ENCODE results near the gene PRPF8.

The PRPF8 gene

DNA sequence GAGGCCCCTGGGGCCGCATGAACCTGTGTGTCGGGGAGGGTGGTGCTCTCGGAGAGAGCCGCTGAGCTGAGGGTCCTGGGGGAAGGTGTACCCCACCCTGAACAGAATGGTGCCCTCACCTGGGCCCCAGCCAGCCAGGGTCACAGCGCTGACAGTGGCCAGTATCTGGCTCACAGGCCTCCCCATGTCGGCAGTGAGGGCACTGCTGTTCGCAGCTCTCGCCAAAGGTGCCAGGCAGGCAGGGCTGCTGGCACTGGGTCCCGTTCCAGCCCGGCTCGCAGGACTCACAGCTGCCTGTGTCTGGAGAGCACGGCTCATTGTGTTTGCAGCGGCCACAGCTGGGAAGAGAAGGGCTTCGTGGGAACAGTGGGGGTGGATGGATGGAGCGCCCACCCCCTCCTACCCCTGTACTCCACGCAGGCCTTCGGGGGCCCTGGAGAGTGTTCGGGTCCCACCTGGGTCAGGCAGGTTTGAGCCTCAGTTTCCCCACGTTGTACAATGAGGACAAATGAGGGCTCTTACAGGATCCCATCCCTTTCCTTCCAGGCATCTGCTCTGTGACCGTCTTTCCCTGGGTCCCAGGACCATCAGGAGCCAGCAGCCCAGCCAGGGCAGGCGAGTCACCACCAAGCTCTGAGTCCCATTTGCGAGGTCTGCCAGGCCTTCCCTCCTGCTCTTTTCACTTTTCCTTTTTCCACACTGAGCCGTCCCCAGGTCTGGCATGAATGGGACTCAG is 44.2 kb downstream of the PRPF8 start:
- H3K4me3 ChIP-seq (ENCODE audit: low read depth, low read length), result no peak overlapping the region
- DNase-seq, result no peak
- H2BK120ac ChIP-seq (ENCODE audit: insufficient read depth, low read length, poor library complexity), result no peak overlapping the region
- H3K36me3 ChIP-seq (ENCODE audit: control insufficient read depth in 1 of 2, insufficient read depth in 2 of 2, low read length in 2 of 2), result no peaks in the 10 kb centered on the region
- H3K4ac ChIP-seq (ENCODE audit: low read depth, low read length), result no peak overlapping the region
- H3K27ac ChIP-seq (ENCODE audit: low read depth, low read length), result no peak overlapping the region
- H4K91ac ChIP-seq (ENCODE audit: low read depth, low read length), result no peak overlapping the region
- H3K4me2 ChIP-seq (ENCODE audit: low read length), result no peak overlapping the region
- no peaks in the 10 kb centered on the region for H3K27me3 ChIP-seq (ENCODE audit: insufficient read depth, low read length)
- H3K23ac ChIP-seq (ENCODE audit: low read length), result no peak overlapping the region
- peaks cover 24 to 36% of the 10 kb centered on the region in 2 experiments for H3K4me1 ChIP-seq (ENCODE audit: control insufficient read depth in 1 of 2, insufficient read depth in 2 of 2, low read length in 2 of 2)
- peak overlapping the region; percentile 0 for H2BK12ac ChIP-seq (ENCODE audit: low read length)
- H3K9me3 ChIP-seq (ENCODE audit: insufficient read depth, low read depth, low read length), result no peaks in the 10 kb centered on the region
- H3K9ac ChIP-seq (ENCODE audit: low read length), result no peak overlapping the region
- WGBS (ENCODE audit: extremely low coverage, insufficient coverage, insufficient read length), result no CpG with 5 or more reads among the region's 23 CpGs
- H3K79me1 ChIP-seq (ENCODE audit: low read length), result peaks cover 3% of the 10 kb centered on the region
- H3K18ac ChIP-seq (ENCODE audit: low read length), result no peak overlapping the region
- H4K12ac ChIP-seq (ENCODE audit: low read depth, low read length), result no peak overlapping the region
- H2AK5ac ChIP-seq (ENCODE audit: low read length), result peak overlapping the region; percentile 3
- no peak overlapping the region for H2BK5ac ChIP-seq (ENCODE audit: low read depth, low read length, poor library complexity)
- no peaks in the 10 kb centered on the region for H3K79me2 ChIP-seq (ENCODE audit: control insufficient read depth, insufficient read depth, low read length, poor library complexity)
- H4K8ac ChIP-seq (ENCODE audit: low read depth, low read length), result no peak overlapping the region
- H2AFZ ChIP-seq (ENCODE audit: insufficient read depth, low read length, poor library complexity), result no peak overlapping the region
- H3K14ac ChIP-seq (ENCODE audit: low read length), result no peak overlapping the region

DNA sequence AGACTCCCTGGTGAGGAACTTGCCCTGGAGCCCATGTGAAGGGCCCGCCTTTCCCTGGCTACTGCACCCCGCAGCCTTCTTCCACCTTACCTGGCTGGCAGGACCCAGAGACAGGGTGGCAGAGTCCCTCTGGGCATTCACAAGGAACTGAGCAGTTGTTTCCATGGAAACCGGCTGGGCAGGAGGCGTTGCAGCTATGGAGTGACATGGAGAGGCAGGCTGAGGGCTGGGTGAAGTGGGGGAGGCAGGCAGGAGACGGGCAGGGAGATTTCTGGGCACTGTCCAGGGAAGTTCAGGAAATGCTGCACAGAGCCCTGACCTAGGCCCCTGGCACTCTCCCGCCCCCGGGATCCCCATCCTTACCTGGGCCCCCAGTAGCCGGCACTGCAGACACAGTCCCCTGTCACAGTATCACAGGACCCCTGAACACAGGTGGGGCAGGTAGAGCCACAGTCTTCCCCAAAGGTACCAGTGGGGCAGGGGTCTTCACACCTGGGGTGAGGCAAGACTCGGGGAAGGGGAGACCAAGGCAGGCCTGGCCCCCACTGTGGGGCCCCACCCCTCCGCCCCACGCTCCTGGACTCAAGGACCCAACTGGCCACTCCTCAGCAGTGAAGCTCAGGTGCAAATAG is 45.0 kb downstream of the PRPF8 start:
- DNase-seq, result no peak
- Histone ChIP-seq H3K36me3 (ENCODE audit: control insufficient read depth in 1 of 2, insufficient read depth in 2 of 2, low read length in 2 of 2) (no peaks in the 10 kb centered on the region), H3K4ac (ENCODE audit: low read depth, low read length) (no peak overlapping the region), H2BK5ac (ENCODE audit: low read depth, low read length, poor library complexity) (no peak overlapping the region), H3K9ac (ENCODE audit: low read length) (no peak overlapping the region), H3K79me2 (ENCODE audit: control insufficient read depth, insufficient read depth, low read length, poor library complexity) (no peaks in the 10 kb centered on the region), H3K9me3 (ENCODE audit: insufficient read depth, low read depth, low read length) (no peaks in the 10 kb centered on the region), H2AFZ (ENCODE audit: insufficient read depth, low read length, poor library complexity) (no peak overlapping the region), H3K4me3 (ENCODE audit: low read depth, low read length) (no peak overlapping the region), H3K4me2 (ENCODE audit: low read length) (no peak overlapping the region), H3K27ac (ENCODE audit: low read depth, low read length) (no peak overlapping the region), H2AK5ac (ENCODE audit: low read length) (no peak overlapping the region), H3K27me3 (ENCODE audit: insufficient read depth, low read length) (no peaks in the 10 kb centered on the region), H4K12ac (ENCODE audit: low read depth, low read length) (no peak overlapping the region), H4K91ac (ENCODE audit: low read depth, low read length) (peak overlapping the region; percentile 11), H3K14ac (ENCODE audit: low read length) (no peak overlapping the region), H4K8ac (ENCODE audit: low read depth, low read length) (no peak overlapping the region), H3K79me1 (ENCODE audit: low read length) (peaks cover 3% of the 10 kb centered on the region), H3K4me1 (ENCODE audit: control insufficient read depth in 1 of 2, insufficient read depth in 2 of 2, low read length in 2 of 2) (peaks cover 16 to 29% of the 10 kb centered on the region in 2 experiments), H2BK120ac (ENCODE audit: insufficient read depth, low read length, poor library complexity) (no peak overlapping the region), H2BK12ac (ENCODE audit: low read length) (no peak overlapping the region), H3K23ac (ENCODE audit: low read length) (no peak overlapping the region), H3K18ac (ENCODE audit: low read length) (no peak overlapping the region)
- WGBS (ENCODE audit: extremely low coverage, insufficient coverage, insufficient read length), result no CpG with 5 or more reads among the region's 11 CpGs

DNA sequence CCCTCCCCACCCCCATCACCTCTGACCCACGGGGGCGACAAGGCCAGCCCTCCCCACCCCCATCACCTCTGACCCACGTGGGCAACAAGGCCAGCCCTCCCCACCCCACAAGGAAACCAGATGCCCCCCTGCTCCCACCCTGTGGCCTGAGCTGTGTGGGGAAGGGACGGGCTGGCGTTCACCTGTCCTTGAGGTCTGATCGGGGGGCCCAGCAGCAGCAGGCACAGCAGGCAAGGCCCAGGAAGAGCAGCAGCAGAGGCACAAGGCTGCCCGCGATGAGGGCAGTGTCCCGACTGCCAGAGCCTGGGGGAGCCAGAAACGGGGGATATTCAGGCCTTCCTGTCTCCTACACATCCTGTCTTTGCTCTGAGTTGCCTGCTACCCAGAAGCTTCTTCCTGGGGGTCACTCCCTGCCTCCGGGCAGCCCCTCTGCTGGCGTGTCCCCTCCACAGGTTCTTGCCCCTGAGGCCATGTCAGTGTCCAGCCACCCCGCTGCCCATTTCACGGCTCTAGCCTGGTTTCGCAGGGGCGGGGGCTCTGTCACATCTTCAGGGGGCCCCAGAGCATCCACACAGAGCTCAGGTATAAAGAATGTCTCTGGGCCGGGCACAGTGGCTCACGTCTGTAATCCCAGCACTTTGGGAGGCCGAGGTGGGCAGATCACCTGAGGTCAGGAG is 45.9 kb downstream of the PRPF8 start:
- no peak overlapping the region for H3K9ac ChIP-seq (ENCODE audit: low read length)
- no peak overlapping the region for H3K4me3 ChIP-seq (ENCODE audit: low read depth, low read length)
- H2BK5ac ChIP-seq (ENCODE audit: low read depth, low read length, poor library complexity), result peak overlapping the region; percentile 1
- peak overlapping the region; percentile 77 for H4K91ac ChIP-seq (ENCODE audit: low read depth, low read length)
- H3K79me1 ChIP-seq (ENCODE audit: low read length), result peaks cover 3% of the 10 kb centered on the region
- H3K18ac ChIP-seq (ENCODE audit: low read length), result no peak overlapping the region
- no peaks in the 10 kb centered on the region for H3K36me3 ChIP-seq (ENCODE audit: control insufficient read depth in 1 of 2, insufficient read depth in 2 of 2, low read length in 2 of 2)
- H2AK5ac ChIP-seq (ENCODE audit: low read length), result peak overlapping the region; percentile 1
- no peak overlapping the region for H3K14ac ChIP-seq (ENCODE audit: low read length)
- H4K12ac ChIP-seq (ENCODE audit: low read depth, low read length), result no peak overlapping the region
- no peaks in the 10 kb centered on the region for H3K27me3 ChIP-seq (ENCODE audit: insufficient read depth, low read length)
- H3K23ac ChIP-seq (ENCODE audit: low read length), result no peak overlapping the region
- no peak overlapping the region for H2AFZ ChIP-seq (ENCODE audit: insufficient read depth, low read length, poor library complexity)
- peak overlapping the region; percentile 9 for H4K8ac ChIP-seq (ENCODE audit: low read depth, low read length)
- no peak overlapping the region for H3K27ac ChIP-seq (ENCODE audit: low read depth, low read length)
- WGBS (ENCODE audit: extremely low coverage, insufficient coverage, insufficient read length), result no CpG with 5 or more reads among the region's 19 CpGs
- no peaks in the 10 kb centered on the region for H3K79me2 ChIP-seq (ENCODE audit: control insufficient read depth, insufficient read depth, low read length, poor library complexity)
- no peak for DNase-seq
- H3K4me1 ChIP-seq (ENCODE audit: control insufficient read depth in 1 of 2, insufficient read depth in 2 of 2, low read length in 2 of 2), result peaks cover 12 to 20% of the 10 kb centered on the region in 2 experiments
- peak overlapping the region; percentile 2 for H2BK12ac ChIP-seq (ENCODE audit: low read length)
- no peak overlapping the region for H3K4me2 ChIP-seq (ENCODE audit: low read length)
- no peak overlapping the region for H3K4ac ChIP-seq (ENCODE audit: low read depth, low read length)
- no peaks in the 10 kb centered on the region for H3K9me3 ChIP-seq (ENCODE audit: insufficient read depth, low read depth, low read length)
- H2BK120ac ChIP-seq (ENCODE audit: insufficient read depth, low read length, poor library complexity), result no peak overlapping the region

DNA sequence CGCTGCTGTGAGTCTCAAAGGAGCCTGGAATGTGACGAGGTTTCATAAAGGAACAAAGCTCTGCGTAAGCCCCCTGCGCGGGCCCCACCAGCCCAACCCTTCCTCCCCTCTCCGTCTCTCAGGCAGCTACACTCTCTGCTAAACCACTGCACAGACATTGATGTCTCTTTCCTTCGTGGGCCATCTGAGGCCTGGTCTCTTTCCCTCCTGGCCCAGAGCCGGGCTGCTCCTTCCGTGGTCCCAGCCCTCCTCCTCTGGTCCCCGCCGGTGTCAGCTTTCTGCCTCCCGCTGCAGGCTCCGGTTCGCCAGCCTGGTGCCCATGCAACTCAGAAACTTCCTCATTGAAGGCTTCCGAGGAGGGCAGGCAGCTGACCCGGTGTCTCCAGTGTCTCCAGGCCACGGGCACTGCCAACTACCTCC is 46.5 kb downstream of the PRPF8 start:
- no CpG with 5 or more reads among the region's 17 CpGs for WGBS (ENCODE audit: extremely low coverage, insufficient coverage, insufficient read length)
- Histone ChIP-seq H3K79me1 (ENCODE audit: low read length) (peaks cover 2% of the 10 kb centered on the region), H3K27me3 (ENCODE audit: insufficient read depth, low read length) (no peaks in the 10 kb centered on the region), H2AK5ac (ENCODE audit: low read length) (no peak overlapping the region), H3K27ac (ENCODE audit: low read depth, low read length) (no peak overlapping the region), H3K79me2 (ENCODE audit: control insufficient read depth, insufficient read depth, low read length, poor library complexity) (no peaks in the 10 kb centered on the region), H2BK5ac (ENCODE audit: low read depth, low read length, poor library complexity) (no peak overlapping the region), H4K91ac (ENCODE audit: low read depth, low read length) (peak overlapping the region; percentile 77), H3K23ac (ENCODE audit: low read length) (no peak overlapping the region), H4K8ac (ENCODE audit: low read depth, low read length) (peak overlapping the region; percentile 55), H3K9me3 (ENCODE audit: insufficient read depth, low read depth, low read length) (no peaks in the 10 kb centered on the region), H3K4me1 (ENCODE audit: control insufficient read depth in 1 of 2, insufficient read depth in 2 of 2, low read length in 2 of 2) (peaks cover 8 to 15% of the 10 kb centered on the region in 2 experiments), H3K14ac (ENCODE audit: low read length) (no peak overlapping the region), H3K4ac (ENCODE audit: low read depth, low read length) (no peak overlapping the region), H3K4me3 (ENCODE audit: low read depth, low read length) (no peak overlapping the region), H3K36me3 (ENCODE audit: control insufficient read depth in 1 of 2, insufficient read depth in 2 of 2, low read length in 2 of 2) (no peaks in the 10 kb centered on the region), H3K4me2 (ENCODE audit: low read length) (no peak overlapping the region), H3K9ac (ENCODE audit: low read length) (no peak overlapping the region), H2AFZ (ENCODE audit: insufficient read depth, low read length, poor library complexity) (no peak overlapping the region), H2BK12ac (ENCODE audit: low read length) (peak overlapping the region; percentile 20), H2BK120ac (ENCODE audit: insufficient read depth, low read length, poor library complexity) (peak overlapping the region; percentile 37), H3K18ac (ENCODE audit: low read length) (no peak overlapping the region), H4K12ac (ENCODE audit: low read depth, low read length) (no peak overlapping the region)
- no peak for DNase-seq

All from trophoblast cell (in vitro differentiated cells and primary cell).